HG03575 (cell line): ENCODE data around the gene CD79A.

ENCODE experiments used
- ATAC-seq: cut with Tn5 transposase; IDR thresholded peaks from one replicate; pipeline ENCODE4 v1.9.1; 2021; ENCODE audit not compliant: unreplicated experiment, insufficient number of reproducible peaks, low FRiP score; ENCODE audit errors: extremely low read depth

CD79A gene

DNA sequence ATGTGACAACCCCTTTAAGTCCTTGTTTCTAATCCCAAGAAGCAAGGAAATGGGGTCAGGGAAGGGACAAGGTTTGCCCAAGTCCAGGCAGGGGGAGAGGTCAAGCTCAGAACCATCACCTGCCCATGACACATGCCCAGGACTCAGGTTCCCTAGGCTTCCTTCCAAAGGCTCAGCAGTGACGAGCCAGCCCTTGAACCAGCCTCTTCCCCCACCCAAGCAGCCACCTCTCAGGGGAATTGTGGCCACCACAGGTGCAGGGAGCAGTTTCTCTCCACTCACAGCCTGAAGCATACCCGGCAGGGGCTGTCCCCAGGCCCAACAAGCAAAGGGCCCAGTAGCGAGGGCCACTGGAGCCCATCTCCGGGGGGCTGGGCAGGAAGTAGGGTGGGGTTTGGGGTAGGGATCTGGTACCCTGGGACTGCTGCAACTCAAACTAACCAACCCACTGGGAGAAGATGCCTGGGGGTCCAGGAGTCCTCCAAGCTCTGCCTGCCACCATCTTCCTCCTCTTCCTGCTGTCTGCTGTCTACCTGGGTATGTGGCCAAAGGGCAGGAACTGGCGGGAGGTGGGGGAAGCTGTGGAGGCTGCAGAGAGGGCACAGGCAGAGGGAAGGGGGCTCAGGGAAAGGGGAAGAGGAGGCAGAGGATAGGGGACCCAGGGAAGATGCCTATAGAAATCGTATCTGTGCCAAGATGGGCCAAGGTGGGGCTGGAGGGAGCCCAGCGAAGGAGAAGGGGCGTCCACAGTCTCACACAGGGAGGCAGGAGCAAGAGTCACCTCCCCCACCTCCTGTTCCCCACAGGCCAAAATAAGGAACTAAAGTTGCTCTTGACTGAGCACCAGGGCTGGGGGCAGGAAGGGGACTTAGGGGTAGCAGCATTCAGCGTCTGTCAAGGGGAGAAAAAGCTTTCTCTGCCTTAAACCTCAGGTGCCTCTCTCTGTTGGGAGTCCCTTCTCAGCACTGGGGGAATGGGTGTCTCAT is at the start of gene CD79A:
Gene CD79A (plus strand): TSS at position 433 of the 986 bp plus-strand sequence. CDS start 26 bp downstream, at position 459.
- ATAC-seq, result peak; percentile 31

DNA sequence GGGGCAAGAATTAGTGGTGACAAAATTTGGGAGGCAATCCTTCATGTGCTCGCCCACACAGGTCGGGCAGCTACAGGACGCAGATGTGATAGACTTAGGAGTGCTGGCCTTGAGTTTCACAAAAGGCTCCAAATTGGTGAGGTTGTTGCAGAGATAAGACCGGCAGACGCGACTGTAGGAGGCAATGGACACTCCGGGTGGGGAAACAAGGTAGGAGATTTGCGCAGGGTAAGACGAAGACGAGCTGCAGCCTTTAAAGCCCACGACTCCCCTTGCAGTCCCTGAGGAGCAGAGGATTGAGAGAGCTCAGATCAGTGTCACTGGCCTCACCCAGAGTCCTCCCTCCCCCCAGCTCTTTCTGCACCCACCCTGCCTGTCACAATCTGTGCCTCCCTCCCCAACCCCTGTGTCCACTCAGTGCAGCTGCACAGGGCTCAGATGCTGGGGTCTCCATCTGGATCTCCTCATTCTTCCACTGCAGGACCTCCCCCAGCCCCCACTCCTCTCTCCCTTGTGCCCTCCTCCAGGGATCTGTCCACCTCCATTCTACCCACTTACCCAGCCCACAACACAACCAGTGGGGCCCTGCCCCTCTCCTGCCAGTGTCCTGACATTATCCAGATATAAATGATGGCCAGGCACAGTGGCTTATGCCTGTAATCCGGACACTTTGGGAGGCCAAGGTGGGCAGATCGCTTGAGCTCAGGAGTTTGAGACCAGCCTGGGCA is 38.9 kb upstream of the CD79A start:
- no peak for ATAC-seq

DNA sequence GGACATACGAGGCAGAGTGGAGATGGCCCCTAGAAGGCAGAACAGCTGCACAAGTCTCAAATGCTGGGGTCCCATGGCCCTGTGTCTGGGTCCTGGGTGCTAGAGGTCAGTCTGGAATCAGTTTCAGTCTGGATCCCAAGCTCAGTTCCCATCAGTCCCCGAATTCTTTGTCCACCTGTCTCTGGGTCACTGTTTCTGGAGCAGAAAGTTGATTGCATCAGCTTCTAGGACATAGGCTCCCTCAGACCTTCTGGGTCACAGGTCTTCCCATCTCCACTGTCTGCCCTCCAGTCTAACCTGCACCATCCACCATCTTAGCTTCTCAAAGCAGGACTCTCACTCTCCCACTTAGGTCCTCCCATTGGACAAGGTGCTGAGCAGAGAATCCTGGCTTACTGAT is 37.9 kb upstream of the CD79A start:
- ATAC-seq, result no peak

GRCh38 chr19:41843371-41843770 is 33.7 kb upstream of the CD79A start:
- ATAC-seq, result no peak

GRCh38 chr19:41844601-41845000 is 32.5 kb upstream of the CD79A start, which contains the start of gene LYPD4:
LYPD4 (minus strand) TSS chr19:41844683; CDS start chr19:41839285, 5,398 bp downstream.
- ATAC-seq, result no peak

- ATAC-seq, result no peak
Observed at GRCh38 chr19:41845001-41845050, 32.3 kb upstream of the CD79A start, which contains the start of gene DMRTC2. DMRTC2 (plus strand) TSS chr19:41845042; CDS start chr19:41847429, 2,387 bp downstream.

DNA sequence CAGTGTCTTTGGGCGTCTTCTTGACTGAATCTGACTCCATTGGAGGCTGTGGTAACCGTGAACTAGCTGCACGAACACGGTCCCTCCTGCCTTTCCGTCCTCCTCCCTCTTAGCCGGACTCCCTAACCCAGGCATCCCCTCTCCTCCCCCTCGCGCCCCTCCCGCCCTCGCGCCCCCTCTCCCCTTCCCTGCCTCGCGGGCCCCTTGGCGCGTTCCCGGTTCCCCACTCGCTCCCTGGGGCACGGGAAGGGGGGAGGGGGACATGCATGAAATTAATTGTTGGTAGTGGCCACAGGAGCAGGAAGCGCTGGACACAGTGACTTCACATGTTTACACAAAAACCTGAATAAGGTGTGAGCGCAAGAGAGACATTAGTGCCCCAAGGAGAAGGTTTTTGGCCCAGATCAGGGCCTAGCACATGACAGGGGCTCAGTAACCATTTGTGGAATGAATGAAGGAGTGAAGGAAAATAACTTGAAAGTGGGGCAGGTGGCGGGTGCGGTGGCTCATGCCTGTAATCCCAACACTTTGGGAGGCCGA is 32.0 kb upstream of the CD79A start:
- ATAC-seq, result no peak

GRCh38 chr19:41847351-41848105 is 29.6 kb upstream of the CD79A start:
- no peak for ATAC-seq

GRCh38 chr19:41848666-41849065 is 28.4 kb upstream of the CD79A start:
- ATAC-seq, result no peak

- ATAC-seq, result no peak
Observed at GRCh38 chr19:41849067-41849466, 28.0 kb upstream of the CD79A start.

- ATAC-seq, result no peak
Observed at GRCh38 chr19:41850381-41850780, 26.7 kb upstream of the CD79A start.

GRCh38 chr19:41851456-41851855 is 25.6 kb upstream of the CD79A start:
- ATAC-seq, result no peak

DNA sequence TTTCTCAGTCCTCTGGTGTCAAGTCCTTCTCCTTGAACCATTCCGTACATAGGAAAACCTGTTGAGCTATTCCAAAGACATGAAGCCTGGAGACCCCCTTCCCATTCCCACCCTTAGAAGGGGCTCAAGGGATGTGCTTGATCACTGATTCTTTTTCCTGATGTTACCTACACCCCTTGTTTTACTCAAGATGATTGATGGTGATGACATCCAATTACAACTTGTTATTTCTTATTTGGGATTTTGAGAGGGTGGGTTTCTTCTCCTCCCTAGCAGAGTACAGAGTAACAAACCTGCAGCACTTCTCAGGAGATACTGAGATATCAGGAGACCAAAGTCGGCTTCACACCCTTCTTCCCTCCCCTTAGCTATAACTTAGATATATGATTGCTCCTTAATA is 23.7 kb upstream of the CD79A start:
- no peak for ATAC-seq

DNA sequence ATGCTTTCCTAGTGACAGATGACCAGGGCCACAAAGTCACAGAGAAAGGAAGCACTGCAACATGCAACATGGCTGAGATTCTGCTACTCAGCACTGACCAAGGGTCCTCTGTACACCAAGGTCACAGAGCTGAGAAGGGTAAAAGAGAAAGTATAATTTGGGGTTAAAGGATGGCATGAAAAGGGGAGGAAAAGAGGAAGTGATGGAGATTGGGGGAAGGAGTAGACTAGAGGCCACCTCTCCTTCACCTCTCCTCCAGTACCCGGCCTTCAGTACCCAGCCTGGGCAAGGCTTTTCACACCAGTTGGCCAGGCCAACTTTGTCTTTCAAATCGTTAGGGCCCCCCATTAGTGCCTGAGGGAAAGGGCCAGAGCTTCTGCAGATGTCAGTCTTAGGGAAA is 23.3 kb upstream of the CD79A start:
- no peak for ATAC-seq

- no peak for ATAC-seq
Observed at GRCh38 chr19:41859213-41859617, 17.9 kb upstream of the CD79A start.

DNA sequence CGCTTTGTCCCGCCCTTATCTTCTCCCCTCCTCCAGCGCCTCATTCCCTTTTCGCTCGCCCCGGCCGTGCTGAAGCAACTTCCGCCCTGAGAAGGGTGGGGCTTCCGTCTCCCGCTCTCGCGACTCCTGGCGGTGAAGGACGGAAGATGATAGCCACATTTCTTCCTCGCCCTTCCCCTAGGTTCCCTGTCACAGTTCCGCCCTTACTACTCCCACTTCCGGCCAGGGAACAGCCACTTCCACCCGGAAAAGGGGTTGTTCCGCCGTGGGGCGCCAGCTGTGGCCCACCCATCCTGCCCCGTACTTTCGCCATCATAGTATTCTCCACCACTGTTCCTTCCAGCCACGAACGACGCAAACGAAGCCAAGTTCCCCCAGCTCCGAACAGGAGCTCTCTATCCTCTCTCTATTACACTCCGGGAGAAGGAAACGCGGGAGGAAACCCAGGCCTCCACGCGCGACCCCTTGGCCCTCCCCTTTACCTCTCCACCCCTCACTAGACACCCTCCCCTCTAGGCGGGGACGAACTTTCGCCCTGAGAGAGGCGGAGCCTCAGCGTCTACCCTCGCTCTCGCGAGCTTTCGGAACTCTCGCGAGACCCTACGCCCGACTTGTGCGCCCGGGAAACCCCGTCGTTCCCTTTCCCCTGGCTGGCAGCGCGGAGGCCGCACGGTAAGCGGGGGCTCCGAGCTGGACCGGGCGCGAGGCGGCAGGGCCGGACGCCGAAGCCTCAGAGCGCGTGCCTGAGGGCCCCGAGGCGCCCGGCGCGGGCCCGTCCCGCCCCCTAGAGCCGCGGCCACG is 17.3 kb upstream of the CD79A start, which contains the start of gene RPS19:
Gene RPS19 (plus strand): TSS at position 638 of the 801 bp plus-strand sequence. CDS start 520 bp downstream, outside the sequence.
- ATAC-seq, result peak; percentile 49

- no peak for ATAC-seq
Observed at GRCh38 chr19:41860419-41861115, 16.5 kb upstream of the CD79A start.

DNA sequence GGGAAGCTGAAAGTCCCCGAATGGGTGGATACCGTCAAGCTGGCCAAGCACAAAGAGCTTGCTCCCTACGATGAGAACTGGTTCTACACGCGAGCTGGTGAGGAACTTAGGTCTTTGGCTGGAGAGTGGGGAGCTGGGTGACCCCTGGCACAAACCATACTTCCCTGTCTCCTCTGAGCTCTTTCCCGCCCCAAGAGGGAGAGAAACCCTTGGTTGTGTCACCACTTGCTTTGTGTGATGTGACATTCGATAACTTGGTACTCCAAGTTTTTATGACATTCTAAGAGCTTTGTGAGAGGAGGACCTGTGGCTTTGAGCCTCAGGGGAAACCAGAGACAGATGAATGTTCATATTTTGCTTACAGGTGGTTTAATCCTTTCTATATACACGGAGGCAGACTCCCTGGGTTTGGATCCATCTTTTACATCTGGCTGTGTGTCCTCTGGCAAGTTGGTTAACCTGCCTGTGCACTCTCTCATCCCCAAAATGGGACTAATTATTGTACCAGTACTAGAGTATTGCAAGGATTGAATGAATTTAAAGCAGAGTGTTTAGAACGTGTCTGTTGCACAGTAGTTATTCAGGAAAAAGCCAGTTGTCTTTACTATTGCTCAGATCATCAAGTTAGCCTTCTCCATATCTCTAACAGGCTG is 15.8 kb upstream of the CD79A start:
- no peak for ATAC-seq
